ENCODE measurements around the gene MED31.
"Not testable (repeated sequence)": the region's sequence is repeated elsewhere in the genome, so short reads cannot be mapped to it uniquely, and the experiment has no call there.

MED31 gene

GRCh38 chr17:6676802-6677157, 25.4 kb upstream of the MED31 start:
- DNase-seq, result no peak

- no peak for DNase-seq
These were observed 23.9 kb upstream of the MED31 start for GRCh38 chr17:6675201-6675825.

GRCh38 chr17:6674586-6674985, 23.2 kb upstream of the MED31 start:
- DNase-seq, result no peak

GRCh38 chr17:6671431-6671830, 20.0 kb upstream of the MED31 start:
- no peak for DNase-seq

- DNase-seq, result no peak
These were observed 19.6 kb upstream of the MED31 start for GRCh38 chr17:6670999-6671398.

- DNase-seq, result no peak
These were observed 19.2 kb upstream of the MED31 start for GRCh38 chr17:6670571-6670970.

- DNase-seq, result no peak
These were observed 18.2 kb upstream of the MED31 start for GRCh38 chr17:6669479-6670212.

- no peak for DNase-seq
These were observed 17.5 kb upstream of the MED31 start for GRCh38 chr17:6668727-6669425.

- DNase-seq, result no peak
These were observed 16.8 kb upstream of the MED31 start for GRCh38 chr17:6668219-6668618.

GRCh38 chr17:6667516-6667915, 16.1 kb upstream of the MED31 start:
- DNase-seq, result no peak

- no peak for DNase-seq
These were observed 15.2 kb upstream of the MED31 start for GRCh38 chr17:6666557-6666956.

GRCh38 chr17:6666077-6666521, 14.7 kb upstream of the MED31 start:
- peak; percentile 37 for DNase-seq

- not testable (repeated sequence) for DNase-seq
These were observed 11.8 kb upstream of the MED31 start for GRCh38 chr17:6663200-6663599.

GRCh38 chr17:6661464-6661848, 10.1 kb upstream of the MED31 start:
- no peak for DNase-seq

GRCh38 chr17:6660805-6661463, 9.5 kb upstream of the MED31 start:
- no peak for DNase-seq

GRCh38 chr17:6660101-6660500, 8.7 kb upstream of the MED31 start:
- no peak for DNase-seq

- DNase-seq, result not testable (repeated sequence)
These were observed 7.0 kb upstream of the MED31 start for GRCh38 chr17:6658411-6658810.

GRCh38 chr17:6657633-6658287, 6.4 kb upstream of the MED31 start:
- no peak for DNase-seq

- peak; percentile 67 for DNase-seq
These were observed 5.6 kb upstream of the MED31 start for GRCh38 chr17:6656797-6657632.

- not testable (repeated sequence) for DNase-seq
These were observed 4.4 kb upstream of the MED31 start for GRCh38 chr17:6655732-6656361.

Measured in activated naive CD4-positive, alpha-beta T cell treated with Interleukin-2 at 50 U/mL for 16 hours (primary cell).